GM03348 (cell line): ENCODE data around the gene PPP1R13B.
"Not testable (repeated sequence)": the region's sequence is repeated elsewhere in the genome, so short reads cannot be mapped to it uniquely, and the experiment has no call there.

ENCODE experiments used
- DNase-seq: peaks from one replicate; pipeline ENCODE4 v3.0.0; 2012; ENCODE audit warnings: low spot score

Gene PPP1R13B

DNA sequence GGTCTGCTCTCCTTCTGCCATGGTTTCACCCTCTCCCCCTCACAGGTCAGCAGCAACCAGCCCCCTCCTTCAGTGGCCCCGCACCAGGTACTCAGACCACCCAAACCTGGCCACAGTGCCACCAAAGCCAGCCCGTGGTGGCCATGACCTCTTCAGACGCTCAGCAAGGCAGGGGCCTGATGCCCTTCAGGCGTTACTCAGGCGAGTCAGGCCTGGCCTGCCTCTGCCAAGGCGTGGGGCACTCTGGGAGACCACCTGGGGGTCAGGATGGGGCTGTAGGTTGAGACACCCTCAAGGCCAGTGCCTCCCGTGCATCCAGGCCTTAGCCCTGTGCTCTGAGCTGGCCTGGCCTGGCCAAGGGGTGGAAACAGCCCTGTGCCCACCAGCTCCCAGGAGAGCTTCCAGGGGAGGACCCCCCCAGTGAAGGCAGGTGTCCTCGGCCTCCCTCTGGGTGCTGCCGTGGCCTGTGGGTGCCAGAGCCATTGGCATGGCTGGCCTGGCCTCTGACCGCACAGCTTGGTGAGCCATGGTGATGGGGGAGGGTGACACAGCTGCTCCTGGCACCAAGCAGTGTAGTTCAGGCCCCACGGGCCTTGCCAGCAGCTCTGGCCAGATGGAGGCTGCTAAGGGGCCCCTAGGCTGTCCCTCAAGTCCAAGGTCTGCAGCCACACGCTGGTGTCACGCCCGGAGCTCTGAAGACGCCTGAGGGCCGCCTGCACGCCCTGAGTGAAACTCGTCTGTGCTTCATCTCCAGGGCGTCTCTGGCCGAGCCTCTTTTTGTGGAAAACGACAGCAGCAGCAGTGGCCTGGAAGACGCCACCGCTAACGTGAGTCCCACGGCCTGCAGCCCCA, 147.2 kb downstream of the PPP1R13B start:
- no peak for DNase-seq

DNA sequence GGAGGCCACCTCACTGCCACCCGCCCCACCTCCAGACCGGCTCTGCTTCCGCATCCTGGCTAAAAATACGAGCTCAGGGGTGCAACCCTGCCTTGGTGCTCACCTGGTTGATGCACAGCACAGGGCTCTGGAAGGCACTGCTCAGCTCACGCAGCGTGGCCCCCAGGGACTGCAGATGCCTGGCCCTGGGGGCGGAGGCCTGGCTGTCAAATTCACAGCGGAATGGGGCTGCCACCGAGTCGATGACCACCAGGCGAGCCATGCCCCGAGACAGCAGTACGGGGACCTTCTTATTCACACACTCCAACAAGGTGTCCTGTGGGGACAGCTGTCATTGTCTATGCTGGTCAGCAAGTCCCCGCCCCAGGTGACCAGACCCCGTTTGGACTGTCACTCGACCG, 148.1 kb downstream of the PPP1R13B start:
- DNase-seq = no peak

DNA sequence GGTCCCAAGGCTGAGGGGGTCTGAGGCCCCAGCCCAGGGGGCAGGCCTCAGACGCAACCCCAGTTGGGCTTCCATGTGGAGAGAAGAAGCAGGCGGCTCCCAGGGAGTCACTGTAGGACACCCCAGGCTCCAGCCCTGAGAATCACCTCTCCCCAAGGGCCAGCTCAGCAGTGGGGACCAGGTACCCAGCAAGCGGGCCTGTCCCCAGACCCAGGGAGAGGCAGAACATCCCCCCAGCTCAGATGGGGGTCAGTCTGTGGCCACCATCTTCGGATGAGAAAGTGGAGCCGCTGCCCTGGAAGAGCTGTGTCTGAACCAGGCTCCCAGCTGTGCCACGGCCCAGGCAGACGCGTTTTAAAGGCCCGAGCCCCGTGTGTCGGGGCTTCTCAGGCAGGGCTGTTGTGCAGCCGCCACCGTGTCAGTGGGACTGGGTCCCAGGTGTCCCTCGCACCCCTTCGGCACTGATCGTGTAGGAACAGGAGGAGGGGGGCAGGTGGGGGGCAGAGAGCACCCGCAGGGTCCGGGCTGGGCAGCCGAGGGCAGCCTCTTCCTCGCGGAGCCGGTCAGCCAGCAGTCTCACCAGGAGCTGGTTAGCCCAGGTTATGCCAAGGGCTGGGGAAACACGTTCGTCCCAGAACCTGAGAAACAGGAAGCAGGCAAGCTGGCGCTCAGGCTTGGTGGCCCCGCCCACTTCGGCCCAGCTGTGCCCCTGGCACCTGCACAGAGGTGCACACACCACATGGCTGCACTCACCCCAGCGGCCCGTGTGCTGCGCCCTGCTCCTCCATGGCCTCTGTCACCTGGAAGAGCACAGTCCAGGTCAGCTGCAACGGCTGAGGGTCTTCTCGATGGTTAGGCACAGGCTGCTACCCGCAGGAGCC, 148.8 kb downstream of the PPP1R13B start:
- DNase-seq = no peak

DNA sequence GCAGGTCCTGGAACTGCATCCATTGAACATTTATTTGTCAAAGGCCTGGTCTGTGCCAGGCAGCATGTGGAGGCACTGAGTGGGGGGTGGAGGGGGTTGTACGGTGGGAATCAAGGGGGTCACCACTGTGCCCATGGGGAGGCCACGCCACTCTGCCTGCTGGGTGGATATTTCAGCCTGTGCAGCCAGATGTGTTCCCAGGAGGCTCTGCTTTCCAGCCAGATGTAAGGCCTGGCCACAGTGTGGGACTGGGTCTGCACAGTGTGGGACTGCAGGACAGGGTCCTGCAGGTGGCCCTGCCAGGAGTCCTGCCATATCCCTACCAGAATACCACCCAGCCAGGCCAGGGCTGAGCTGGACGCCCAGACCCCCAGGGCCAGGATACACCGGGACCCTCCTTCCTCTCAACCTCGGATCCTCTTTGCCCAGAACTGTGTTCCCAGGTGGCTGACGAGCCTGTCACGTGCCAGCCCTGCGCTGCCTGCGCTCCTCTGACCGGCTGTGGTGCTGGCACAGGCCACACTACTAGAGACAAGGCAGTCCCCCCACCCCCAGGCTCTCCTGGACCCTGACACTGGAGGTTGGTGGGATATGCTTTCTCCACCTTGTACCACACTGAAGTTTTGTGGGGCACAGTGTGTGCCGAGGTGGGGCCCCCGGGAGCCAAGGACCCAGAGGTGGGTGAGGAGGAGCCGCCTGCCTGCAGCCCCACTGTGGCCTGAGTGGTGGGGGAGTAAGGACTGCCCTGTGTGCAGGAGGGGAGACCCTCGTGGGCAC, 149.6 kb downstream of the PPP1R13B start:
- DNase-seq = no peak

DNA sequence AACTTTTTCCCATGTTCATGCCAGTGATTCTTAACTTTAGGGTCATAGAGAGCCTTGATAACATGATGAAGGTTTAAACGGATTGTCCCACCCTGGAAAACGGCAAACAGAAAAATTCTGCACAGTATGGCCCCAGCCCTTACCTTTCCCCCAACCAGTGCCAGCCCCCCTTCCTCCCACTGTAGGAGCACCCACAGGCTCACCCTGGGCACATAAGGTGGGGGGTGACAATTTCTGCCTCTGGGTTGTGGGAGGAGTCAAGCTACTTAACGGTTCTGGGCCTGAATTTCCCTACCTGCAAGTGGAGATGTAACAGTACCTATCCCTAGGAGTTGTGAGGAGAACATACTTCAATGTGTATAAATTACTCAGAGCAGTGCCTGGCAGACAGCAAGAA, 150.2 kb downstream of the PPP1R13B start:
- no peak for DNase-seq

DNA sequence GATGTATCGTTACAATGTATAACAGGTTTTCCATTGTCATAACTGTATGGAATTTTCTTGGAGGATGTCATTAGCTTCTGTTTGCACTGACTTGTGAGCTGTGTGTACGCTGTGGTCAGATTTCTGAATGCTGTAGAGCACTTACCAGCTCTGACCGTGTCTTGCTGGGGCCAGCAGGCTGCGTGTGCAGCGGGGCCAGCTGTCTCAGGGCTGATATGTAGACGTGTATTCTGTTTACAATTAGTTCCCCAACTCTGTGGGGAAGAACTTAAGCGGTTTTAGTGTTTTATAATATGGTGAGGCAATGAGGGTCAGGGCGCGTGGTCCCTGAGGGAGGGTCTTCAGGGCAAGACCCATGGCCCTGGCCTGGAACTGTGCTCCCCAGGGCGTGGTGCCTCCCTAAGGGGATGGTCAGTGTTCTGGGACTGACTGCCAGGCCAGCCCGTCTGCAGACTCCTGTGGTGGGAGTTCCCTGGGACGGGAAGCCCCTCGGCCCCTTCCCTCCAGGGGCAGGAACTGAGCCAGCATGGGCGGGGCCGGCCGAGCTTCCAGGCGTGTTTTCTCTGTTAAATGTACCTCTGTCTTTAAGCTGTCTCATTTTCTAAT, 150.8 kb downstream of the PPP1R13B start:
- DNase-seq = no peak

DNA sequence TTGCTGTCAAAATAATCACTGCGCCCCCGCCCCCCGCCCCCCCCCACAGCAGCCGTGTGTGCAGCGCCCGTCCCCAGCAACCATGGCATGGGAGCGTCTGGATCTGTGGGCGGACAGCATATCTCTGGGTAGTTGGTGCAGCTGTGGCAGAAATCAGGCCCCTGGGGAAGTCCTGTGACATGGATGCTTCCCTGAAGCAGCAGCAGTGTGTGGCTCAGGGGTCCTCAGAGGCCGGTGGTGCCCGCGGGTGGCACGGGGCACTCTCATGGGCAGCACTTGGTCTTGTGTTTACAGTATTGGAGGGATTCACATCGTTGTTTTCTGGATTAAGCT, 151.3 kb downstream of the PPP1R13B start:
- DNase-seq = no peak

DNA sequence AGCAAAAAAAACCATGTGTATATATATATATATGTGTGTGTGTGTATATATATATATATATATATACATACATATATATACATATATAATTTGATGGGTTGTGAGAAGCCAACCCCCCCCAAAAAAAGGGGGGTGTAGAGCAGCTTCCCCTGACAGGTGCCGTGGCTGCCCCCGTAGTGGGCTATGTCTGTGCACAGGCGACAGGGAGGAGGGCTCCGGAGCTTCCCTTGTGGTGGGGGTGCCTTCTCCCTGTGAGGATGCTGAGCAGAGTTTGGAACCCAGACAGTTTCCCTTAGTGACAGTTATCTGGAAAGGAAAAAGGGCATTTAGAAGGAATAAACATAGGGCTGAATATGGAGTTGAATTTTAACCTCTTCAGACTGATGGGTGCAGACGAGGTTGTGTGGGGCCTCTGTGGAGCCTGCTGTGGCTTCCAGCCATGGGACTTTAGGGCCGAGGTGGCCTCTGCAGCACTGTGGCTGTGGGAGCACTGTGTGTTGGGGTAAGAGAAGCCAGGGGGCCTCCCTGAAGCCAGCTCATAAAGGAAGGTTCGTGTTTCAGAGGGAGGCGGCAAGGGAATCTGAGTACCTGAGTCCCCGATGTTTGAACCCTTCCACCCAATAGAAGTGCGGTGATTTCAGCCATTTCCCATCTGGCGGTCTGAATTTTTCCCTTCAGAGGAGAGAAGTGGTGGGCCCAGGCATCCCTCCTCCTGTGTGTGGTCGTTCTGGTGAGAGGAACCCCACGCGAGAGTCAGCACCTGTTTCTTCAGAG, 151.9 kb downstream of the PPP1R13B start:
- DNase-seq = no peak

DNA sequence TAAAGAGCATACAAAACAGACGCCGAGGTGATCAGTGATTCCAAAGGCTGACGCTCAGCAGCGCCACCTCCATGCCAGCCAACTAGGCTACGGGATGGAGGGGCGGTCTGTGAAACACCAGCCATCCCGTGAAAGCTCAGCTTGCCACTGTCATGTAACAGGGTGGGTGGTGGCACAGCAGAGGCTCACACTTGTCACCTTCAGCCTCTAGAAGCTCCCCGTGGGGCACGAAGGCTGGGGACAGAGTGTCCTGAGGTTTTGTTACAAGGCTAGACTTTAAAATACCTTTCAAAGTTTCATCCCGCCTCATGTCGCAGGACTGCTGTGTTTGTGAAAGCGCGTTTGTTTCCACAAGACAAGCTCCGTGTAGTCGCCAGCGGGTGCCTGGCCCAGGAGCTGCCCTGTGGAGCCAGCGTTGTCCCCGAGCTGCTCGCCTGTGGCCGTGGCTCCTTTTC, 152.8 kb downstream of the PPP1R13B start:
- no peak for DNase-seq

DNA sequence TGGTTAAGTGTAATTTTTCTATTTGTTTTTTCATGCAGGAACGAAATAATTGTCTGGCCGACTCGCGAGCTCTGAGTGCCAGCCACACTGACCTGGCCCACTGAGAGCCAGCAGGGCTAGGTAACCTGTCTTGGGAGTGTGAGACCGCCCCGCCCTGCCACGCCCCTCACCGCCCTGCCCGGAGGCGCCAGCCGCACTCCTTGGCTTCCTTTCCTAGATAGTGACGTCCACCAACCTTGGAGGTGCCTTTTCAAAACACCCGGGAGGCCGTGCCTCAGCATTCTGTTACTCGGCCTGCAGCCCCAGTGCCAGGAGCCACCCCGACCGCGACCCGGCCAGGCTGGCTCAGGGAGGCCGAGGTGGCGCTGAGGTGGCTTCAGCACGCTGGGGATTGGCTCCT, 153.9 kb downstream of the PPP1R13B start:
- DNase-seq = no peak

DNA sequence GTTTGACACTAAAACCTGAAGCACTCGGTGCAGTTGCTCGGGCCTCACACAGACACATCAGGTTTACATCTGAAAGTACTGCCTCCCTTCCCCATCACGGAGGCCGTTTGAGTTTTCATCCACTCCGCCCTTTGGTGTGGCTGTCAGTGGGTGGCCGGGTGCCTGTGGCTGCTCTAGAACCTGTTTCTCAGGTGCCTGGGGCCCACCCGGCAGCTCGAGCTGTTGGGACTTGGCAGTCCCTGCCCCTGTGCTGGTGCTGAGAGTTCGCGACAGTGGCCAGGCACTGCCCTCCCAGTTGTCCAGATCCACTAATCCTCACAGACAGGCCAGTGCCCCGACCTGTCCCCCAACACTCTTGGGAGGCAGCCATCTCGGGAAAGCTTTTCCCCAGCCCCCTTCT, 154.5 kb downstream of the PPP1R13B start:
- no peak for DNase-seq

DNA sequence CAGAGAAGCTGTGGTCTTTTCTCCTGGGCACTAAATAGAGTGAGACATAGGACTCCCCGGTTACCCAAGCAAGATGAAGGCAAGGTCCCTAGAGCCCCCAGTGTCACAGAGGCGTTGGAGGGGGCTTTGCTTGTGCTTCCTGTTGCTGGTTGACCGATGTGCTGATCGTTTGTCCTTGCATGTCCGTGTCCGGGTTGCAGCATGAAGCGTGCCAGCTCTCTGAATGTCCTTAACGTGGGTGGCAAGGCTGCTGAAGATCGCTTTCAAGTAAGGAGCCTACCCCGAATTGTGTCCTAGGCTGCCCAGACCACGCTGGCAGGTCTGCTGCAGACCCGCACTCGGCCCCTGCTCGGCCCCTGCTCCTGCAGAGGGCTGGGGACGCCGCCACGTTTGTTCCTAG, 155.2 kb downstream of the PPP1R13B start:
- DNase-seq = no peak

DNA sequence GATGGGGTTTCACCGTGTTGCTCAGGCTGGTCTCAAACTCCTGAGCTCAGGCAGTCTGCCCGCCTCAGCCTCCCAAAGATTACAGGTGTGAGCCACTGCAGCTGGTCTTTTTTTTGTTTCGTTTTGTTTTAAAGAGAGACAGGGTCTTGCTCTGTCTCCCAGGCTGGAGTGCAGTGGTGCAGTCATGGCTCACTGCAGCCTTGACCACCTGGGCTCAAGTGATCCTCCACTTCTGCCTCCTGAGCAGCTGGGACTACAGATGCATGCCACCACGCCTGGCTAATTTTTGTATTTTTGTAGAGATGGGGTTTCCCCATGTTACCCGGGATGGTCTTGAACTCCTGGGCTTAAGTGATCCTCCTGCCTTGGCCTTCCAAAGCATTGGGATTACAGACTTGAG, 155.7 kb downstream of the PPP1R13B start:
- not testable (repeated sequence) for DNase-seq

DNA sequence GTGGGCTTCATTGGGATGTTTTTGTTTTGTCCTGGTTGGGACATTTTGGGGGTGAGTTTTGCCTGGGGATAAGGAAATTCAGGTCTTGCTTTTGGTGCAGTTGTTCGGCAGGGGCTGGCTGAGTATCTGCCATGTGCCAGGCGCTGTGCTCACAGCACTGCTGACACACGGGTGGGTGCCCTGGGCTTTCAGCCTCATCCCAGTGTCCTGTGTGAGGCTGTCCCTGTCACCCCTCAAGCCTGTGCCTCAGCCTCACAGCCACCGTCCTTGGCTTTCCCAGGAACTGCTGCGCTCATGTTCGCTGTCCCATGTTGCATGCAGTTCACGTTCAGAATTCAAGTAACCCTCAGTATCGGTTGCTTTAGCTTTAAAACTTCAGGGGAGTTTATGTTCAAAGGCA, 157.0 kb downstream of the PPP1R13B start:
- no peak for DNase-seq

DNA sequence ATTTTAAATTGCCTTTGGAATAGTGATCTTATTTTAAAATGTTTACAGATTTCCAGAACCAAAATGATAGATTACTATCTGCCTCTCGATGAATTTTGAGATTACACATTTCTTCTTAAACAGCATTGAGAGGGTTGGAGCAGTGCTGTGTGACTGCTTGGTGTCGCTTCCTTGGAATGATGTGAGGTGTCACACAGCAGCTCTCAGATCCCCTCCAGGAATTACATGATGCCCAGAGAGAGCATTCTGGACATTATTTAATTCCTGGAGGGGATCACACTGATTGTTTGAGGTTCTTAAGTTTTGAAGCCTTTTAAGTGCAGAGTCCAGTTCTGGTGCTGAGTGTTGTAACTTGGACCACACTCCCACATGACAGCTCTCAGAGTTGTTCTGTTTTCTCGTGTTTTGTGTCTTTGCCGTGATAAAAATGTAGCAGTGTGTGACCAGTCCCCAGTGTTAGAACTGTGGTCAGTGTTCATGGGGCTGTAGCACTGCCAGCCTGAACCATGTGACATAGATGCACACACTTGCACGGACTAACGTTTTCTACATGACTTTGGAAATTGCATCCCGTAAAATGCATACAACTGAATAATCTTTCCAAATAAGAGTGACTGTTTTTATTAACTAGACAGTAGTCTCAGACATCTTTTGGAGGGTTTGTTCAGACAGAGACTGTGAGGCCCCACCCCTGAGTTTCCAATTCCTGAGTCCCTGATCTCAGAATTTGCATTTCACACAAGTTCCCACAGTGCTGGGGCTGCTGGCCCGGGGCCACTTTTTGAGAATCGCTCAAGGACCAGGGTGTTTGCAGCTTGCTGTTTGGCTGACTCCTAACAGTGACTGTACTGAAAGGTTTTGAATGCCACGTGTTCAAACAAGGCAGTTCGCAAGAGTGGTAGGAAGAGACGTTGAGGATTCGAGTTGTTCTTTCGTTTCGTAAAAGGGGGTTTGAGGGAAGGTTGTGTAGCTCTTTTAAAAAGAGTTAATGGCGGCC, 158.2 kb downstream of the PPP1R13B start:
- no peak for DNase-seq

DNA sequence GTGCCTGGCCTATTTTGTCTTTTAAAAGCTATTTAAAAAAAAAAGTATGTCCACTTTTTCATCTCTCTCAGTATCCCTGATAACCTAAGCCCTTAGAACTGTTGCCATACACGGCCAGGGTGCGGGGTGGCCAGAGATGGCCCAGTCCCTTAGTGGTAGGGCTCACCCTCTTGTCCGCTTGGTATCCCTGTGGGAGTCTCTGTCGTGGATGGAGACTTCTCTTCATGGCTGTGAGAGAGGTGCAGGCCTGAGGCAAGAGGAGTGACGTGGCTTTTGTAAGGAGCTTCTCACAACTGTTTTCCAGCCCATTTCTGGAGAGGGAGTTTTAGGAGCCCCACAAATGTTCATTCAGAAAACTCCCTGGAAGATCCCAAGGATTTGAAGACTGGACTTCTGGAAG, 158.9 kb downstream of the PPP1R13B start:
- DNase-seq = no peak

DNA sequence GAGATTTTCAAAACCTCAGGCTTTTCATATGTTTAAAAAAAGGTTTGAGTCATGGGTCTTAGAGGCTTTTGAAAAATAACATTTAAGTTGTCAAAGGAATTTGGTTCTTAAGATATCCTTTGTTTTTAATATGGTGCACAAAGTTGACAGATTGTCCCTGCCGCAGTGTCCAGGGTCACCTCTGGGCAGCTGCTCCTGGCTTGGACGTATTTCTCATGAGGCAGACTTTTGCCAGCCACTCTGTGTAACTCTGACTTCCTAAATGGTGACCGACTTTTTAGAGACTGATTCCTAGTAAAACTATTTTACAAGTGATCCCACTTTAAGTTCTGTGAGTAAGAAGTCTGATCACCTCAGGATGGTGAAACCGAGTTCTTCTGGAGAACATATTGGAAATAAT, 159.7 kb downstream of the PPP1R13B start:
- DNase-seq = no peak

DNA sequence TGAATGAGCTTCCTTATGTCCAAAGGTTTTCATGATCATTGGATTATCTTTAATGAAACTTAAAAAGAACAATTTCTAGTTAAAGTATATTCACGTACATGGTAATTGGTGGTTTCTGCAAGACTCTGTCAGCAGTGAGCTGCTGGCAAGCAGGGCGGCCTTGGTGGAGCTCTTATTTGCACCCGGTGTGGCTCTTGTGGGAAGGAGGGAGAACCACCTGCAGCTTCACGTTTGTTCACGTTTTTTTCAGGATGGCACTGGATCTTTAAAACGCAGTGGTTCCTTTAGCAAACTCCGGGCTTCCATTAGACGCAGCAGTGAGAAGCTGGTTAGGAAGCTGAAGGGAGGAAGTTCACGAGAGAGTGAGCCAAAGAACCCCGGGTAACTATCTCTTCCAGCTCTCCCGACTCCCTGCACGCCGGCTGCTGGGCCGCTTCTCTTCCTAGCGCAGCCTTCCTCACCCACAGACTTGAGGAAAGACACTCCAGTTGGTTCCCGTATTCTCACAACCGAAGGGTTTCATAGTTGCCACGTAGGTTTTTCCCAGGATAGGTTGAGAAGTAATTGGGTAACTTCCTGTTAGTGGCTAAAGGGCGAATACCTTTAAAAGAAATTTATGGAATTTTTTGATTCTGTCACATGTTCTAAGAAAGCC, 160.4 kb downstream of the PPP1R13B start:
- DNase-seq = no peak
